IMR-90 (cell line): Measurements from ENCODE around the gene EID2B. TPM values are rescaled to one million over a fixed set of nuclear protein-coding genes. Genes with fewer than 3 reads are reported as not detected.

Experiments
- ATAC-seq: fragments of 200-7000 bp; cut with Tn5 transposase; 2 replicates; pipeline ENCODE4 v1.9.1; 2020; ENCODE audit warnings: low read depth, mild to moderate bottlenecking, moderate library complexity
- BruUV-seq: library from RNA; stranded (reverse); fragments of 400-500 nt; replicated peaks from 2 replicates; lab custom pipeline; 2021; lab: Mats Ljungman, UMichigan
- CTCF ChIA-PET: fragments of 300-600 bp; formaldehyde crosslinking; extraction: SDS; loops from one replicate; lab custom pipeline; 2021; ENCODE audit warnings: antibody characterized with exemption; lab: Yijun Ruan, JAX
- POLR2A ChIA-PET: fragments of 300-600 bp; sonication (Branson Sonifier 250); formaldehyde crosslinking; loops from one replicate; lab custom pipeline; 2022; ENCODE audit warnings: antibody characterized with exemption; ENCODE audit not compliant: unreplicated experiment; lab: Charles Lee
- DNase-seq: peaks from one replicate; pipeline ENCODE4 v3.0.0; 2013
- H2AFZ ChIP-seq: replicated peaks from 2 replicates; pipeline ENCODE3; 2013; ENCODE audit warnings: low read length, mild to moderate bottlenecking; ENCODE audit not compliant: poor library complexity
- H2AK5ac ChIP-seq: 2 replicates; pipeline ENCODE4 v1.6.1; 2013; ENCODE audit warnings: low read depth, low read length, inconsistent platforms
- H2AK9ac ChIP-seq: replicated peaks from 2 replicates; pipeline ENCODE3; 2013; ENCODE audit warnings: mild to moderate bottlenecking, low read depth, low read length, moderate library complexity; ENCODE audit not compliant: poor library complexity
- H2BK120ac ChIP-seq: 2 replicates; pipeline ENCODE4 v1.6.1; 2013; ENCODE audit warnings: low read depth, low read length, inconsistent platforms
- H2BK15ac ChIP-seq: 3 replicates; pipeline ENCODE4 v1.6.1; 2013; ENCODE audit warnings: low read depth, low read length, inconsistent platforms
- H2BK20ac ChIP-seq: 2 replicates; pipeline ENCODE4 v1.6.1; 2013; ENCODE audit warnings: low read depth, mild to moderate bottlenecking, inconsistent platforms, low read length, moderate library complexity
- H2BK5ac ChIP-seq: 2 replicates; pipeline ENCODE4 v1.6.1; 2013; ENCODE audit warnings: mild to moderate bottlenecking, low read depth, low read length, inconsistent platforms; ENCODE audit not compliant: poor library complexity, severe bottlenecking
- H3K14ac ChIP-seq: replicated peaks from 2 replicates; pipeline ENCODE4 v1.6.1; 2013; ENCODE audit warnings: low read depth, low read length, inconsistent platforms
- H3K18ac ChIP-seq: 2 replicates; pipeline ENCODE4 v1.6.1; 2013; ENCODE audit warnings: low read depth, low read length, control low read depth
- H3K23ac ChIP-seq: 2 replicates; pipeline ENCODE4 v1.6.1; 2013; ENCODE audit warnings: low read depth, low read length, inconsistent platforms
- H3K27ac ChIP-seq: 2 replicates; pipeline ENCODE4 v1.5.1; 2013; ENCODE audit warnings: mild to moderate bottlenecking, control low read depth, low read length; ENCODE audit not compliant: insufficient read depth
- H3K27me3 ChIP-seq: 2 replicates; pipeline ENCODE4 v1.6.1; 2013; ENCODE audit warnings: low read length; ENCODE audit not compliant: control insufficient read depth, insufficient read depth
- H3K36me3 ChIP-seq: 2 replicates; pipeline ENCODE4 v1.6.1; 2013; ENCODE audit warnings: low read length, mixed read lengths; ENCODE audit not compliant: control insufficient read depth, insufficient read depth
- H3K4ac ChIP-seq: 2 replicates; pipeline ENCODE4 v1.6.1; 2013; ENCODE audit warnings: low read depth, low read length, inconsistent platforms
- H3K4me1 ChIP-seq: 2 replicates; pipeline ENCODE4 v1.6.1; 2013; ENCODE audit warnings: low read length, mixed read lengths; ENCODE audit not compliant: control insufficient read depth, insufficient read depth
- H3K4me2 ChIP-seq: 2 replicates; pipeline ENCODE4 v1.6.1; 2013; ENCODE audit warnings: low read depth, mild to moderate bottlenecking, control low read depth, low read length, moderate library complexity
- H3K4me3 ChIP-seq: 2 replicates; pipeline ENCODE4 v1.5.1; 2013; ENCODE audit warnings: low read depth, mild to moderate bottlenecking, control low read depth, low read length, moderate library complexity; ENCODE audit not compliant: insufficient read depth
- H3K56ac ChIP-seq: 2 replicates; pipeline ENCODE4 v1.6.1; 2013; ENCODE audit warnings: low read length, inconsistent platforms; ENCODE audit not compliant: insufficient read depth; ENCODE audit errors: extremely low read depth
- H3K79me1 ChIP-seq, 2 experiments: 2 replicates each; pipeline ENCODE4 v1.6.1; 2013; ENCODE audit warnings: low read length in 2 of 2, inconsistent platforms in 1 of 2, low read depth in 1 of 2
- H3K9ac ChIP-seq: 2 replicates; pipeline ENCODE4 v1.6.1; 2013; ENCODE audit warnings: low read depth, low read length, control low read depth
- H3K9me1 ChIP-seq: 2 replicates; pipeline ENCODE4 v1.6.1; 2013; ENCODE audit warnings: low read length, inconsistent platforms; ENCODE audit not compliant: insufficient read depth
- H3K9me3 ChIP-seq: 2 replicates; pipeline ENCODE4 v1.6.1; 2013; ENCODE audit warnings: low read length; ENCODE audit not compliant: control insufficient read depth, insufficient read depth
- H4K20me1 ChIP-seq: 2 replicates; pipeline ENCODE4 v1.6.1; 2013; ENCODE audit warnings: low read length, inconsistent platforms; ENCODE audit not compliant: insufficient read depth
- H4K5ac ChIP-seq: 2 replicates; pipeline ENCODE4 v1.6.1; 2013; ENCODE audit warnings: mild to moderate bottlenecking, low read depth, low read length, control low read depth
- H4K8ac ChIP-seq, 2 experiments: 2 replicates each; pipeline ENCODE4 v1.6.1; 2013; ENCODE audit warnings: low read depth in 2 of 2, low read length in 2 of 2, control low read depth in 1 of 2, inconsistent platforms in 1 of 2
- H4K91ac ChIP-seq: 2 replicates; pipeline ENCODE4 v1.6.1; 2013; ENCODE audit warnings: low read depth, low read length, inconsistent platforms; ENCODE audit not compliant: insufficient read depth
- BHLHE40 ChIP-seq: fragments of 150-350 bp; IDR thresholded peaks from 2 replicates; pipeline ENCODE4 v1.6.1; 2016; ENCODE audit warnings: mild to moderate bottlenecking, low read depth, low read length
- CTCF ChIP-seq: conservative IDR thresholded peaks from 2 replicates; pipeline ENCODE4 v1.5.1; 2012; ENCODE audit warnings: mild to moderate bottlenecking, low read depth, low read length, improper control_type of control experiment
- FOS ChIP-seq: fragments of 150-350 bp; IDR thresholded peaks from 2 replicates; pipeline ENCODE4 v1.6.1; 2016; ENCODE audit warnings: low read depth, low read length
- MAFK ChIP-seq: IDR thresholded peaks from 2 replicates; pipeline ENCODE4 v1.6.1; 2012; ENCODE audit warnings: low read depth, low read length, improper control_type of control experiment
- MAZ ChIP-seq: IDR thresholded peaks from 2 replicates; pipeline ENCODE4 v1.6.1; 2012; ENCODE audit warnings: low read depth, mild to moderate bottlenecking, low read length, improper control_type of control experiment, moderate library complexity, borderline replicate concordance
- MXI1 ChIP-seq: IDR thresholded peaks from 2 replicates; pipeline ENCODE4 v1.6.1; 2012; ENCODE audit warnings: low read depth, mild to moderate bottlenecking, low read length, moderate library complexity, borderline replicate concordance
- POLR2A ChIP-seq: IDR thresholded peaks from 2 replicates; pipeline ENCODE4 v1.6.1; 2012; ENCODE audit warnings: mild to moderate bottlenecking, low read depth, low read length
- RAD21 ChIP-seq: IDR thresholded peaks from 2 replicates; pipeline ENCODE4 v1.6.1; 2012; ENCODE audit warnings: low read length, improper control_type of control experiment
- RFX5 ChIP-seq: IDR thresholded peaks from 2 replicates; pipeline ENCODE4 v1.8.0; 2012; ENCODE audit warnings: low read depth, mild to moderate bottlenecking, low read length, moderate library complexity
- USF2 ChIP-seq: fragments of 150-350 bp; IDR thresholded peaks from 2 replicates; pipeline ENCODE4 v1.6.1; 2017; ENCODE audit warnings: mild to moderate bottlenecking, antibody characterized with exemption, low read length, low read depth
- WGBS, 2 experiments: methylation state at CpG; one replicate each; pipeline versions ENCODE4 v1.1.5 to v1.1.7; 2013; ENCODE audit warnings: missing lambda C conversion rate in 2 of 2; ENCODE audit not compliant: insufficient read length in 1 of 2; ENCODE audit errors: extremely low coverage in 2 of 2; 5-methylcytosine and 5-hydroxymethylcytosine counted together
- dilution Hi-C: fragments of 300-500 bp; cut with HindIII; formaldehyde crosslinking; loops from one replicate; pipeline ENCODE4 v1.14.3; 2018; ENCODE audit warnings: low sequenced_read_pairs; ENCODE audit not compliant: unreplicated experiment
- in situ Hi-C: fragments of 300-500 bp; cut with MboI; formaldehyde crosslinking; loops from 3 replicates; pipeline ENCODE4 v1.14.3; 2019; ENCODE audit warnings: low sequenced_read_pairs, inconsistent platforms, mixed read lengths
- intact Hi-C: fragments of 100-400 bp; cut with micrococcal nuclease; formaldehyde crosslinking; loops from 2 replicates; pipeline ENCODE4 v1.10.0; 2022
- polyA plus RNA-seq, 3 experiments: library from polyadenylated mRNA; depleted of rRNA; stranded (reverse); fragments of >200 nt; gene quantifications; 2 replicates each; pipeline ENCODE4 v1.2.3, GENCODE V29; 2012; ENCODE audit warnings: low replicate concordance in 1 of 3
- total RNA-seq: library from RNA; depleted of rRNA; stranded (reverse); fragments of >200 nt; gene quantifications from 2 replicates; pipeline ENCODE4 v1.2.3, GENCODE V29; 2012

Gene EID2B
- total and polyA plus RNA-seq, 2 of the 4 experiments (the other 2 are of a cell fraction): 2.5 to 2.7 TPM

GRCh38 chr19:39516270-39516669 lies 16.4 kb downstream of the EID2B start:
- no peak overlapping the region for H3K56ac ChIP-seq
- H2BK20ac ChIP-seq: no peak overlapping the region
- intact Hi-C loops (no loop called here), dilution Hi-C loops (no loop called here), in situ Hi-C loops (no loop called here)
- peaks cover 13% of the 10 kb centered on the region for H3K9me3 ChIP-seq
- no peak overlapping the region for H3K4ac ChIP-seq
- no peaks in the 10 kb centered on the region for H4K20me1 ChIP-seq
- H3K27ac ChIP-seq: no peak overlapping the region
- no peak overlapping the region for H3K14ac ChIP-seq
- BruUV-seq: no TSS peak
- H2AK5ac ChIP-seq: no peak overlapping the region
- no peak overlapping the region for H3K18ac ChIP-seq
- no peak overlapping the region for H2BK15ac ChIP-seq
- TF ChIP-seq MAZ (no peak), RAD21 (no peak), MAFK (no peak), POLR2A (no peak), RFX5 (no peak), USF2 (no peak), CTCF (no peak), MXI1 (no peak), FOS (no peak), BHLHE40 (no peak)
- H3K9ac ChIP-seq: no peak overlapping the region
- H3K9me1 ChIP-seq: no peaks in the 10 kb centered on the region
- DNase-seq: no peak
- peaks cover 6% of the 10 kb centered on the region; the same call in 1 of the 2 replicates for H3K4me1 ChIP-seq
- H2BK5ac ChIP-seq: no peak overlapping the region
- no peak overlapping the region for H4K5ac ChIP-seq
- ChIA-PET POLR2A (no interaction called here), CTCF (interaction anchor here (0.6 kb wide), 1 partner anchor 519 kb away, joined by 3 read pairs; no protein-coding TSS in a partner anchor)
- no peak overlapping the region for H2AFZ ChIP-seq
- H2BK120ac ChIP-seq: no peak overlapping the region
- H3K4me3 ChIP-seq: no peak overlapping the region
- H3K23ac ChIP-seq: peak overlapping the region; percentile 9; the same call in 1 of the 2 replicates
- no peaks in the 10 kb centered on the region for H3K36me3 ChIP-seq
- no peak overlapping the region for H3K4me2 ChIP-seq
- ATAC-seq: no peak
- H2AK9ac ChIP-seq: peak overlapping the region; percentile 61
- no peak overlapping the region for H4K91ac ChIP-seq
- H3K79me1 ChIP-seq: no peaks in the 10 kb centered on the region
- H4K8ac ChIP-seq: no peak overlapping the region
- WGBS, 2 experiments: 38% methylated on average over 4 of the region's 6 CpGs; no CpG with 5 or more reads in 1 of the 2 experiments
- peaks cover 58% of the 10 kb centered on the region for H3K27me3 ChIP-seq
